NCI-H82 treated with DMSO at 0.1 percent for 48 hours (cell line): ENCODE data around the gene SDC1.
A peak's percentile ranks its signal among the peaks of the same experiment; 100 is the strongest.
"Not testable (repeated sequence)": the region's sequence is repeated elsewhere in the genome, so short reads cannot be mapped to it uniquely, and the experiment has no call there.

Source experiments
- DNase-seq: peaks from one replicate; lab custom pipeline; 2025; ENCODE audit not compliant: unreplicated experiment; lab: John Stamatoyannopoulos, UW

Gene SDC1

DNA sequence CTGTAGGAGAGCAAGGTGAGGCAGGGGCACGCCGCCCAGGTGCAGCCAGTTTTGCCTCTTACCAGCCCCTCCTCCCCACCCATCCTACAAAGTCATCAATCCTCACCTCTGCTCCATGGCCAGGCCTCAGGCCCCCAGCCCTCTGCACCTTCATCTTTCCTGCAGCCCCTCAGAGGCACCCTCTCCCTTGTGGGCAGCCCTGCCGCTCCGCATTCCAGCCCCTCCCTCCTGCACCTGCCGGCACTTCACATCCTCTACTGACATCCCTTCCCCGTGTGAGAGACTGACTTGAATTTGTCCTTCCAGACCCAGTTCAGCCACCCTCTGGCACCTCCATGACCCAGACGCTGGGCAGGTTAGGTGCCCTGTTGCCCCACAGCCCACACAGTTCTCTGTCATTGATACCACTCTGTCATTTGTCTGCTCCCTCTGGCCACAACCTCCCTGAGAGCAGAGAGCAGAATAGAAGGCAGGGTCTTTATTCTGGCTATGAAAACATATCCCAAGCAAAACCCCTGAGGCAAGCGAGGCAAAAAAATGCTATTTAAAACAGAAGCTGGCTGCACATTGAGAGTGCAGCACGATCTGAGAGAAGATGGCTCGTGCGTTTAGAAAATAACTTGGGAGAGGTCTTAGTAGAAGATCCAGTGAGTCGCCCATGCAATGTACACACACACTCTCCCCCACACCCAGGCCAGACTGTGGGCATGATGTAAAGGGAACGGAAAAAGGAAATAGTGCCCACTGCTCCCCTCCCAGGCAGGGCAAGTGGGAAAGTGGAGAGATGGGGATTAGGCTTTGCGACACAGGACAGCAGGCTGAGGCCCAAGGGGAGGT, 25.9 kb downstream of the SDC1 start:
- no peak for DNase-seq

DNA sequence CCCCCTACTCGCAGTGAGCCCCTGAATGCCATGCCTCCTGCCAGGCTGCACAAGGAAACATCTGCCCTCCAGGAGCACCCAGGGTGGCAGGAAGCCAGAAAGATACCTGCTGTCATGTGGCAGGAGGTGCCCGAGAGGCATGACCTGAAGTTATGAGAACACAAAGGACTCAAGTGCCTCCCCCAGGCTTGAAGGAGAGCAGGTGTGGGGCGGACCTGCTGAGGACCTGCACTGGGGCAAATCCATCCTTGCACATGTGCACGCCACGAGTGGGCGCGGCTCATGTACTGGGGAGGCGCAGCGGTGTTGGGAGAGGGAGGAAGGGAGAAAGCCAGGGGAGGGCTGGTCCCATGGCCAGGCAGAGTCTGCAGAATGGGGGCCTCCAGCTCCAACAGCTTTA, 26.9 kb downstream of the SDC1 start:
- no peak for DNase-seq

DNA sequence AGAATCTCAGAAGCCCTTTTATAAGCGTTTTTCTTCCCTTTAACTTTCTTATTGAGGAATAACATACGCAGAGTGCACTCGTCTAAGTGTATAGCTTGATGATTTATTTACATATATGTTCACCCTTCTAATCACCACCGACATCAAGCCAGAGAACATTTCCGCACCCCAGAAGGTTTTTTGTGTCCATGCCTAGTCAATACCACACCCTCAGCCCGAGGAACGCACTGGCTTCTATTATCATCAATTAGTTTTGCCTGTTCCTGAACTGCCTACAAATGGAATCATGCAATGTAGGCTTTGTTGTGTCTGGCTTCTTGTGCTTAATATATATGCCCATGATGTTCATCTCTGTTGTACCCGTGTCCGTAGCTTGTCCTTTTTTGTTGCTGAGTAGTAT, 27.7 kb downstream of the SDC1 start:
- no peak for DNase-seq

DNA sequence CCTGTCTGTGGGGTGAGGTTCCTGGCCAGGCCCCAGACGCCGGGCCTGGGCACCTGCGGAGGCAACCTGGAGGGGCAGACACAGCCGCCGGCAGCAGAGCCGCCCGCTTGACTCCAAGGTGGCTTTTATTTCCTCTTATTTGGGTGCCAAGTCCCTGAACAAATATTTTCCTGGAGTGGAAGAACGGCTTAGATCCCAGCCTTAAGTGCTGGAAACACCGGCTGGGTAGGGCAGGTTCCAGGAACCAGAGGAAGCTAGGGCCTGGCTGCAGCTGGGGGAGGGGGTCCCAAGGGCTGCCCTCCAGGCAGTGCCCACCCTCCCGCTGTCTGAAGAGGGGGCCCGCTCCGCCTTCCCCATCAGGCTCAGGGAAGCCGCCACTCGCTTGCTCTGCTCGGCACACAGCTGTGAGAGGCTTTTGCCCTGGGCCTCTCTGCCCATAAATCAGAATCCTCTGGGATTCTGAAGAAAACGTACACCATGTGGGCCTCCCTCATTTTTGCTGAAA, 28.2 kb downstream of the SDC1 start:
- no peak for DNase-seq

- DNase-seq = no peak
These were observed 28.8 kb downstream of the SDC1 start for GRCh38 chr2:20196053-20196656.

DNA sequence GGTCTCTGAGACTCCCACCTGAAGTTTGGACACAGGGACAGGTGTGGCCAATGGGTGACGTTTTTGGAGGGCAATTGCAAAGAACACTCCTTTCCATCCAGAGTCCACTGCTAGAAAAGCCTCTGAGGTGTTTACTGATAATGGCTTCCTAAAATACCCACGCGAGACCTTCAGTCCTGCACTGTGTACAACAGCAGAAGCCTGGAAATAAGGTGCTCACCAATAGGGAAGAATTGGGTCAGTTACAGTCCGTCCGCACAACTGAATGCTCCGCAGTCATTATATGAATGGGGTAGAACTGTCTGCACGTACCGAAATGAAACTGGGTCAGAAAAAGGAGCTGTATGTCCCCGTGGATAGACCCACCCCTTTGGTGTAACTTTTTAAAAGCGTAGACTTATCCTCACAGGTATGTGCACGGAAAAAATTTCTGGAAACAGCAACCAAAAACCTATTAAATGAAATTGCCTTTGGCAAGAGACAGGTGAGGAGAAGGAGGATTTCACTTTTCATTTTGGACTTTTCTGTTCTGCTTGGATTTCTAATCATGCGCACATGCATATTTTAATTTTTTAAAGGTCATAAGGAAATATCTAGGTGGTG, 29.4 kb downstream of the SDC1 start:
- no peak for DNase-seq

- not testable (repeated sequence) for DNase-seq
These were observed 29.9 kb downstream of the SDC1 start for GRCh38 chr2:20195016-20195411.

DNA sequence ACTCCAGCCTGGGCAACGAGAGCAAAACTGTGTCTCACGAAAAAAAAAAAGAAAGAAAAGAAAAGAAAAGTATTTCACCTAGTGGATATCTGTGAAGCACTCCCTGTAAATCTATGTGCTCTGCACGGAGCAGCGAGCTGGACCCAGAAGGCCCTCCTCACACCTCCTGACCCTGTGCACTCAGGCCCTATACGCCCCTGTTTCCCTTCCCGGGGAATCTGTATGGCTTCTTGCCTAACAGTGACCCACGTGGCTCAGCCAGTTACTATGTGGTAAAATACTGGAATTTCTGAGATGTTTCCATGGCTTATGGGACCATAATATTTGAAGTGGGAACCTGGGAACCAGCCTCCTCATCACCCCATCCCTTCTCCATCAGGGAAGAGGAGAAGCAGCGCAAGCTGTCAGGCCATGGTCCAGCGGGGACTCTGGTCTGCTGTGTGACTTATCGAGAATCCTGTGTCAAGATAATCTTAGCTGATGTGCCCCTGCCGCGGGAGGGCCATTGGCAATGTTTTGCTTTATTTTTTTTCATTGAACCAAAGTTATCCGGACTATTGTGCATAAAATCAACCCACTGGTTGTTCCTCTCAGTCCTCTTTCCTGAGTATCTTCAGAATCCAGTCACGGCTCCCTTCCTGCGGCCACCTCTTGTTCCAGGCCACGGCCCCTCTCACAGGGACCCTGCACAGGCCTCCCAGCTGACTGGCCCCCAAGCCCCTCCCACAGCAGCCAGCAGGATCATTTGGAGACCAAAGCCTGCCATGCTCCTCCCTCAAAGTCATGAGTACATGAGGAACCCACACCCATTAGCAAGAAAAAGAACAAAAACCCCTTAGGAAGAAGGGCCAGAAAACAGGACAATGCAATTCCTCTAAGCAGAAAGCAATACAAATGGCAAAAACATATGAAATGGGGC, 30.6 kb downstream of the SDC1 start:
- DNase-seq = no peak

- no peak for DNase-seq
These were observed 31.7 kb downstream of the SDC1 start for GRCh38 chr2:20193185-20193584.

DNA sequence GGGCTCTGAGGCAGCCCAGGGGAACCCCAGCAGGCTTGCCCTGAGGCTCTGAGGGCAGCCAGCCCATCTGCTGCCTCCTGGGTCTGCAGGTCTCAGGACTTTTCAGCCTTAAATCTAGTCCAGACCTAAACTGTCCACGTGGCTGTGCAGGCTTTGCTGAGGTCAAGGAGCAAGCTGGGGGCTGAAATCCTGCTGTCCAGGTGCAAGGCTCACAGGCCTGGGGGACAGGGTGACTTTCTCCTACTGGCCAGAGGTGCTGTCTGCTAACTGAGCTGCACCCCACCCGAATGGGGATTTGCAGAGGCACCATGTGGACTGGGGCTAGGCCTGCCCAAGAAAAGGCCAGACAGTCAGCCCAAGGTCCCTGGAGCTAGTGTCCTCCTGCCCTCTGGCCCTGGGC, 32.1 kb downstream of the SDC1 start:
- DNase-seq = no peak

- DNase-seq = no peak
These were observed 33.0 kb downstream of the SDC1 start for GRCh38 chr2:20191714-20192569.

DNA sequence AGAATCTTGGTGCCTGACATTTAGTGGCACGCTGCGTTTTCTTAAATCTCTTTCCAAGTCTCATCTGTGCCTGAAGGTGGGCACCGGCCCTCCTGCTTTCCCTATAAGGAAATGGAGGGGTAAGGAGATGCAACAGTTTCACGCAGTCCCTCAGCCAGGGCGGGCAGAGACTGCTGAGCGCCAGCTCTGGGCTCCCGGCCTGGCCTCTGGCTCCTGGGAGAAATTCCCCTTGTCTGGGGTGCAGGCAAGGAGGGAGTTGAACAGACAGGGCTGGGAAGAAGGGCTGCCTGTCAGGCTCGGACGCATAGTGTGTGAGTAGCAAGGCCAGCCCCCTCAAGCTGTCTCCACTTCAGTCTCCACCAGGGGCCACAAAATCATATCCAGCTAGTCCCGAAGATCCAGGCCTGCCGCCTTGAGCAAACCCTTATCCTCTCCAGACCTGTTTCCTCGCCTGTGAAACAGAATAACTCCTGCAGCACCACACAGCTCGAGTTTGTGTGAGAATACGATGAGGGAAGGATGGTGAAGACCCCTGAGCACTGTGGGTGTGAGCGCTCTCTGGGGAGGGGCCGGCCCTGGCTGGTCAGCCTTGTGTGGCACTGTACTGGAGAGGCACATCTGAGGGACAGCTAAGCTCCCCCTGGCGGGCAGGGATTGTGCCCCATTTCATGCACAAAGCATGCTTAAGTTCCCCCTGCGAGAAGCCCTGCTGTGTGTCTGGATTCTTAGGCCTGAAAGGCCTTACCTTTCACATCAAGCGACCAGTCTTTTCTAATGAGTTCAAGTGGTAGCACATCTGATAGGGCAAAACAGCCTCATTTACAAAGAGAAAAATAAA, 33.8 kb downstream of the SDC1 start:
- no peak for DNase-seq

GRCh38 chr2:20190170-20190569, 34.8 kb downstream of the SDC1 start:
- DNase-seq = no peak

- no peak for DNase-seq
These were observed 35.5 kb downstream of the SDC1 start for GRCh38 chr2:20189299-20189931.

- peak; percentile 86 for DNase-seq
These were observed 36.1 kb downstream of the SDC1 start for GRCh38 chr2:20188851-20189250.

DNA sequence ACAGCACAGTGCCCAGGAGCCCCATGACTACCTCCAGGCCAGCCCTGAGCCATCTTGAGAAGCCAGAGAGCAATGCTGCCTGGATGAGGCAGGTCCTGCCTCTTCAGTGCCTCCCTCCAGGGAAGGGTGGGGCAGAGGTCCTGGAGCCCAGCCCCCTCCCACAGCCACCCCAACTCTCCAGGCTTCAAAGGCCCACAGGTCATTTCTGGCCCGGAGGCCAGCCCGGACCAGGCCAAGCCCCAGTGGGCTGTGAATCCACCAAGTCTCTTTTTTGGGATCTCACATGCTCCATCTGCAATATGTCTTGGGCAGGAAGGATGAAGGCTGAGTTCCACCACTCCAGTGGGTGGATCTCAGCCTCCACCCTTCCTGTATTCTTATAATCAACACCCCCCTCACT, 36.7 kb downstream of the SDC1 start:
- DNase-seq = no peak

DNA sequence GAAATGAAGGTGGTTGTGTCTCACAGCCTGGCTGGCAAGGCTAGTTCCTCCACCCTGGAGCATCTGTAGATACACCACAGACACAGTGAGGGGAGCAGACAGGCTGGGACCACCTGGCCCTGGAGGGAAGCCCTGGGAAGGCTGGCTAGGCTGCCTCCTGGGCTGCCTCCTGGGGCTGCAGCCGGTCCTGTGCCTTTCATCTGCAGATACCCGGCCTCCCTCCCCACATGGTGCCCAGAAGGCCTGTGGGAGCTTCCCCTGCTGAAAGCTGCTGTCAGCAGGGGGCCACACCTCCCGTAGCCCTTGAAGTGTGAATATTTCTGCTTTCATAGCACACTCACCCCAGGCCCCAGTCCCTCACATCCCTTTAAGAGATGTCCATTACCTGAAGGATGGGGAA, 37.6 kb downstream of the SDC1 start:
- no peak for DNase-seq

- no peak for DNase-seq
These were observed 38.1 kb downstream of the SDC1 start for GRCh38 chr2:20186855-20187187.
